SU-DHL-6 (cell line): ENCODE results near the gene DMD.

Source experiments
- H2AFZ ChIP-seq: fragments of 200-600 bp; sonication (generic); 2 replicates; pipeline ENCODE4 v1.6.1; 2014; ENCODE audit warnings: low read depth, mild to moderate bottlenecking, moderate library complexity, mixed read lengths, antibody characterized with exemption, low read length; ENCODE audit not compliant: severe bottlenecking
- H3F3A ChIP-seq: fragments of 200-600 bp; shearing (Covaris generic); 2 replicates; pipeline ENCODE4 v1.6.0; 2016; ENCODE audit warnings: antibody characterized with exemption, mild to moderate bottlenecking; ENCODE audit not compliant: insufficient read depth
- H3K27ac ChIP-seq: fragments of 200-600 bp; sonication (generic); 2 replicates; pipeline ENCODE4 v1.5.1; 2016; ENCODE audit warnings: low read depth, mild to moderate bottlenecking, low read length, moderate library complexity, mixed read lengths
- H3K27me3 ChIP-seq: fragments of 200-600 bp; sonication (generic), shearing (Covaris generic); 2 replicates; pipeline ENCODE4 v1.6.0; 2014; ENCODE audit warnings: mild to moderate bottlenecking, low read length
- H3K36me3 ChIP-seq: fragments of 200-600 bp; sonication (generic); 2 replicates; pipeline ENCODE4 v1.6.1; 2014; ENCODE audit warnings: mild to moderate bottlenecking, low read length, mixed read lengths
- H3K4me2 ChIP-seq: fragments of 300-600, 200-600 bp; shearing (Covaris generic), sonication (generic); 2 replicates; pipeline ENCODE4 v1.6.0; 2014; ENCODE audit warnings: low read length, low read depth, mild to moderate bottlenecking; ENCODE audit not compliant: poor library complexity, severe bottlenecking
- H3K4me3 ChIP-seq: fragments of 200-600 bp; sonication (generic); 2 replicates; pipeline ENCODE4 v1.5.1; 2014; ENCODE audit warnings: antibody characterized with exemption, low read length, mild to moderate bottlenecking, mixed read lengths; ENCODE audit not compliant: insufficient read depth, poor library complexity, severe bottlenecking
- H3K79me2 ChIP-seq: fragments of 200-600 bp; sonication (generic); 2 replicates; pipeline ENCODE4 v1.6.1; 2014; ENCODE audit warnings: mild to moderate bottlenecking, low read length, moderate library complexity; ENCODE audit not compliant: insufficient read depth
- H3K9ac ChIP-seq: fragments of 200-600 bp; sonication (generic); 2 replicates; pipeline ENCODE4 v1.7.0; 2014; ENCODE audit warnings: mild to moderate bottlenecking, low read length
- H3K9me2 ChIP-seq: fragments of 200-600 bp; sonication (generic); replicated peaks from 2 replicates; pipeline ENCODE4 v1.6.1; 2014; ENCODE audit warnings: low read length; ENCODE audit not compliant: insufficient read depth
- H3K9me3 ChIP-seq: fragments of 200-600 bp; sonication (generic); 2 replicates; pipeline ENCODE4 v1.6.1; 2014; ENCODE audit warnings: low read length, mixed read lengths; ENCODE audit not compliant: insufficient read depth
- H4K20me1 ChIP-seq: fragments of 200-600 bp; sonication (generic); 2 replicates; pipeline ENCODE4 v1.6.1; 2014; ENCODE audit warnings: low read depth, mild to moderate bottlenecking, antibody characterized with exemption, low read length, moderate library complexity, mixed read lengths
- EZH2phosphoT487 ChIP-seq: fragments of 200-600 bp; sonication (generic), shearing (Covaris generic); conservative IDR thresholded peaks from 2 replicates; pipeline ENCODE4 v1.6.1; 2018; ENCODE audit warnings: mild to moderate bottlenecking, antibody characterized with exemption, low read length, moderate library complexity, mixed read lengths
- TF ChIP-seq, protein P1 (sequence below): fragments of 200-600 bp; sonication (generic); IDR thresholded peaks from one replicate; pipeline ENCODE4 v1.5.1; 2017; ENCODE audit warnings: antibody characterized with exemption, mild to moderate bottlenecking, low read length, moderate library complexity; ENCODE audit not compliant: insufficient read depth, poor library complexity, severe bottlenecking

The DMD gene

DNA sequence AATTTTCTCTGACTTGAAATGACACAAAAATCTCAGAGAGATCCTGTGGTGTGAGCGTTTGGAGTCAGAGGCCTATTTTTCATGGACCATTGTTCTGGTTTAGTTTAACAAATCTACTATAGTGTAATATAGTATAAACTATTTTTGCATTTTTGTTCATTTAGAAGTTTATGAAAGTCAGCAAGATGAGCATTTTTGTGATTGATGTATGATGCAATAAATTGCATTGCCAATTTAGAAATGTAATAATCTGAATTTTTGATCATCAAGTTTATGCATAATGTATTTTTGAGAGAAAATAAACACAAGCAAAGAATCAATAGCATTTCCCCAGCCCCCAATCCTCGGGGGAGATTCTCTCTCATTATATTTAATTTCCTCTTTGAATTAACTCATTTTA is 1620.0 kb downstream of the DMD start:
- Histone ChIP-seq H3K9me3 (no peaks in the 10 kb centered on the region), H3K36me3 (no peaks in the 10 kb centered on the region), H2AFZ (no peak overlapping the region), H3K4me3 (no peak overlapping the region), H3K9ac (no peak overlapping the region), H4K20me1 (no peaks in the 10 kb centered on the region), H3K27ac (no peak overlapping the region), H3F3A (no peaks in the 10 kb centered on the region), H3K27me3 (no peaks in the 10 kb centered on the region), H3K79me2 (no peaks in the 10 kb centered on the region), H3K9me2 (no peaks in the 10 kb centered on the region), H3K4me2 (no peak overlapping the region)
- TF ChIP-seq, protein P1, sequence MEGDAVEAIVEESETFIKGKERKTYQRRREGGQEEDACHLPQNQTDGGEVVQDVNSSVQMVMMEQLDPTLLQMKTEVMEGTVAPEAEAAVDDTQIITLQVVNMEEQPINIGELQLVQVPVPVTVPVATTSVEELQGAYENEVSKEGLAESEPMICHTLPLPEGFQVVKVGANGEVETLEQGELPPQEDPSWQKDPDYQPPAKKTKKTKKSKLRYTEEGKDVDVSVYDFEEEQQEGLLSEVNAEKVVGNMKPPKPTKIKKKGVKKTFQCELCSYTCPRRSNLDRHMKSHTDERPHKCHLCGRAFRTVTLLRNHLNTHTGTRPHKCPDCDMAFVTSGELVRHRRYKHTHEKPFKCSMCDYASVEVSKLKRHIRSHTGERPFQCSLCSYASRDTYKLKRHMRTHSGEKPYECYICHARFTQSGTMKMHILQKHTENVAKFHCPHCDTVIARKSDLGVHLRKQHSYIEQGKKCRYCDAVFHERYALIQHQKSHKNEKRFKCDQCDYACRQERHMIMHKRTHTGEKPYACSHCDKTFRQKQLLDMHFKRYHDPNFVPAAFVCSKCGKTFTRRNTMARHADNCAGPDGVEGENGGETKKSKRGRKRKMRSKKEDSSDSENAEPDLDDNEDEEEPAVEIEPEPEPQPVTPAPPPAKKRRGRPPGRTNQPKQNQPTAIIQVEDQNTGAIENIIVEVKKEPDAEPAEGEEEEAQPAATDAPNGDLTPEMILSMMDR: no peak
- TF ChIP-seq EZH2phosphoT487: no peak

DNA sequence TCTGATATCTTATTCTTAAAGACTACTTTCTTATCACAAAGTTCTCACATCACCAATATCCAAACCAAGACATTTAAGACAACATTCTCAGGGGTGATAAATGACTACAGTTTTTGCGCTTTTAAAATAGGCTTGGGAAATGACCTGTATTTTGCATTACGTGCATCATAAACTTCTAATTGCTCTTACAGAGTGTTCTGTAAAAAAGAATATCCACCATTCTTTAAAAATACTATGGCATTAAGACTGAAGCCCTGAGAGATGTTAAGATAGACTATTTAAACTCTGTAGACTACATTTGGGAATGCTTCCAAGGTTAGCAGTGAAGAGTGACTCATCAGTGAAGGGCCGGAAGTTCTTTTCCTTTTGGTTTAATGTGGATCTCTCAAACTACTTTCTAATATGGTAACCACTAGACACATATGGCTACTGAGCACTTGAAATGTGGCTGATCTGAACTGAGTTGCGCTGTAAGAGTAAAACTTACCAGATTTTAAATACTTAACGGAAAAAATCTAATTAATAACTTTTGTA is 1620.7 kb downstream of the DMD start:
- Histone ChIP-seq H2AFZ (no peak overlapping the region), H4K20me1 (no peaks in the 10 kb centered on the region), H3K36me3 (no peaks in the 10 kb centered on the region), H3K27ac (no peak overlapping the region), H3K9me3 (no peaks in the 10 kb centered on the region), H3K79me2 (no peaks in the 10 kb centered on the region), H3K27me3 (no peaks in the 10 kb centered on the region), H3K9me2 (no peaks in the 10 kb centered on the region), H3K4me2 (no peak overlapping the region), H3K4me3 (no peak overlapping the region), H3F3A (no peaks in the 10 kb centered on the region), H3K9ac (no peak overlapping the region)
- TF ChIP-seq, protein P1: no peak
- no peak for TF ChIP-seq EZH2phosphoT487

DNA sequence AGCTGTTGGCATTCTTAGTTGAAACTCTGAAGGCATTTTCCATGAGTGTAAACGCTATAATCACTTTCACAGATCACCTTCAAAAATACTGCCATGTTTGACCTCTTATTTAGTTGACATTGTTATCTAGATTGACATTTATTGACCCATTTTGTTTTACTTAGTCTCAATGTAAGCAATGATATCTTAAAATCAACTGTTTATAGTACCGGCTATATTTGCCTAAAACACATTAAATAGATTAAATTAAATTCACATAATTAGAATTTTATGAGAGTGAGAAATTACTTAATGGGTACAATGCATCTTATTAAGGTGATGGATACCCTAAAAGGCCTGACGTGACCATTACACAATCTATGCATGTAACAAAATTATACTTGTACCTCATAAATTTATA is 1621.8 kb downstream of the DMD start:
- H3K4me2 ChIP-seq: no peak overlapping the region
- no peaks in the 10 kb centered on the region for H4K20me1 ChIP-seq
- no peak for TF ChIP-seq EZH2phosphoT487
- TF ChIP-seq, protein P1: no peak
- H2AFZ ChIP-seq: no peak overlapping the region
- H3K27me3 ChIP-seq: no peaks in the 10 kb centered on the region
- H3K9me2 ChIP-seq: no peaks in the 10 kb centered on the region
- H3F3A ChIP-seq: no peaks in the 10 kb centered on the region
- no peaks in the 10 kb centered on the region for H3K9me3 ChIP-seq
- no peaks in the 10 kb centered on the region for H3K36me3 ChIP-seq
- H3K79me2 ChIP-seq: no peaks in the 10 kb centered on the region
- no peak overlapping the region for H3K9ac ChIP-seq
- no peak overlapping the region for H3K4me3 ChIP-seq
- no peak overlapping the region for H3K27ac ChIP-seq
